GM15510 (cell line): ENCODE results near the gene SCAF1.

Experiments
- POLR2A ChIP-seq: IDR thresholded peaks from 3 replicates; pipeline ENCODE4 v1.6.1; 2011; ENCODE audit warnings: borderline replicate concordance; ENCODE audit not compliant: insufficient read length; ENCODE audit errors: extremely low read depth

SCAF1 gene

GRCh38 chr19:49637821-49638738 lies 3.9 kb upstream of the SCAF1 start:
- TF ChIP-seq POLR2A = no peak

GRCh38 chr19:49639401-49640112 lies 2.5 kb upstream of the SCAF1 start:
- no peak for TF ChIP-seq POLR2A

GRCh38 chr19:49640113-49640898 lies 1.7 kb upstream of the SCAF1 start, which contains the start of gene RRAS:
TSS of gene RRAS (minus strand) at chr19:49640143. CDS start at chr19:49640098, 45 bp downstream.
- peak; percentile 81 for TF ChIP-seq POLR2A

GRCh38 chr19:49642492-49643035 lies 555 bp downstream of the SCAF1 start:
- no peak for TF ChIP-seq POLR2A

- TF ChIP-seq POLR2A = no peak
Observed at GRCh38 chr19:49643466-49643865, 1.5 kb downstream of the SCAF1 start.

GRCh38 chr19:49645592-49645991 lies 3.6 kb downstream of the SCAF1 start:
- no peak for TF ChIP-seq POLR2A

- TF ChIP-seq POLR2A = no peak
Observed at GRCh38 chr19:49645995-49646394, 4.0 kb downstream of the SCAF1 start.

- no peak for TF ChIP-seq POLR2A
Observed at GRCh38 chr19:49646586-49646985, 4.6 kb downstream of the SCAF1 start.

- no peak for TF ChIP-seq POLR2A
Observed at GRCh38 chr19:49651029-49651819, 9.2 kb downstream of the SCAF1 start.

GRCh38 chr19:49651820-49652550 lies 10.0 kb downstream of the SCAF1 start:
- TF ChIP-seq POLR2A = no peak

GRCh38 chr19:49652551-49653465 lies 10.8 kb downstream of the SCAF1 start:
- TF ChIP-seq POLR2A = no peak

- TF ChIP-seq POLR2A = no peak
Observed at GRCh38 chr19:49653466-49653806, 11.4 kb downstream of the SCAF1 start.

GRCh38 chr19:49654581-49654980 lies 12.6 kb downstream of the SCAF1 start:
- TF ChIP-seq POLR2A = no peak
